Measurements from ENCODE around the gene CHRNA7. TPM values are rescaled to one million over a fixed set of nuclear protein-coding genes. Genes with fewer than 3 reads are reported as not detected.

CHRNA7 gene
- total and polyA plus RNA-seq, 5 donors from 2014 or later: 1.3 to 3.8 (median 1.4) TPM; not detected in 1

DNA sequence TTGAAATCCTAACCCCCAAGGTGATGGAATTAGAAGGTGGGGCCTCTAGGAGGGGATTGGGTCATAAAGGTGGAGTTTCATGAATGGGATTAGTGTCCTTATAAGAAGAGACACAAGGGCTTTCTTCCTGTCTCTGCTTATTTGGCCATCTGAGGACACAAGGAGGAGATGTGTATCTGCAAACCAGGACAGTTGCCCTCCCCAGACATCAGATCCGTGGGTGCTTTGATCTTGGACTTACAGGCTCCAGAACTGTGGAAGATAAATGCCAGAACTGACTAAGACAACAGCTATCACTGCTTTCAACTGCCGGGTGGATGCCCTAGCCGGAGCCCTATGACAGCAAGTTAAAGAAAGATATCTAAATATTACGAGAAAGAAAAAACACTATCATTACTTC is 94.4 kb downstream of the CHRNA7 start:
- peaks cover 5% of the 10 kb centered on the region for H3K27me3 Mint-ChIP-seq
- no peaks in the 10 kb centered on the region for H3K9me3 Mint-ChIP-seq
- H3K36me3 Mint-ChIP-seq: no peaks in the 10 kb centered on the region
- Histone ChIP-seq H3K4me1 (ENCODE audit: control insufficient read depth, insufficient read depth, low read length, poor library complexity, severe bottlenecking) (no peaks in the 10 kb centered on the region), H3K36me3 (ENCODE audit: control insufficient read depth, insufficient read depth, low read length) (no peaks in the 10 kb centered on the region), H3K27me3 (ENCODE audit: control insufficient read depth, insufficient read depth, low read length) (no peaks in the 10 kb centered on the region), H3K27ac (ENCODE audit: insufficient read depth, low read length, poor library complexity, severe bottlenecking) (no peak overlapping the region), H3K4me3 (ENCODE audit: low read depth, low read length) (no peak overlapping the region), H3K9me3 (ENCODE audit: control insufficient read depth in 2 of 2, low read length in 2 of 2) (no peaks in the 10 kb centered on the region)
- H3K4me3 Mint-ChIP-seq: no peak overlapping the region
- DNase-seq (no peak), ATAC-seq (ENCODE audit: low read depth in 2 of 2) (no peak)
- H3K27ac Mint-ChIP-seq: no peak overlapping the region
- no peaks in the 10 kb centered on the region for H3K4me1 Mint-ChIP-seq

DNA sequence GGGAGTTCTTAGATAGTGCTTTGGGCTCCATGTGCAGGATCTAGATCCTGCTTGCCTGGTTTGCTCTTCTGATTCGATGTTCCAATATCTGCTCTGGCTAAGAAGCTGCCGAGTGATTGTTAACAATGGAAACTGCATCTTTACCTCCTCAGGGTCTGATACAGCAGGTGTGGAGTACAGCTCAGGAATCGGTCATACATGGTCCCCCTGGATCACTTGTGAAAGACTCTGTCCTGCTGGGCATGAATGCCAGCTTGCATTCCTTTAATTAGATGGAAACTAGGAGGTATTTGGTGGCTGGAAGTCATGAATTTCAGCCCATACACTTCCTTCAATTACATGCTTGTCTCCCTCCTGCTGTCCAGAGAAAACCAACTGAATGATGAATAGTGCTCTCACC is 95.3 kb downstream of the CHRNA7 start:
- Histone ChIP-seq H3K27me3 (ENCODE audit: control insufficient read depth, insufficient read depth, low read length) (no peaks in the 10 kb centered on the region), H3K9me3 (ENCODE audit: control insufficient read depth in 2 of 2, low read length in 2 of 2) (no peaks in the 10 kb centered on the region), H3K27ac (ENCODE audit: insufficient read depth, low read length, poor library complexity, severe bottlenecking) (no peak overlapping the region), H3K4me1 (ENCODE audit: control insufficient read depth, insufficient read depth, low read length, poor library complexity, severe bottlenecking) (no peaks in the 10 kb centered on the region), H3K4me3 (ENCODE audit: low read depth, low read length) (no peak overlapping the region), H3K36me3 (ENCODE audit: control insufficient read depth, insufficient read depth, low read length) (no peaks in the 10 kb centered on the region)
- no peaks in the 10 kb centered on the region for H3K4me1 Mint-ChIP-seq
- H3K27me3 Mint-ChIP-seq: peaks cover 5% of the 10 kb centered on the region
- H3K27ac Mint-ChIP-seq: no peak overlapping the region
- ATAC-seq (ENCODE audit: low read depth in 2 of 2) (no peak), DNase-seq (no peak)
- peaks cover 0 to 3% (median 0%) of the 10 kb centered on the region in 7 donors for H3K9me3 Mint-ChIP-seq
- H3K36me3 Mint-ChIP-seq: no peaks in the 10 kb centered on the region
- H3K4me3 Mint-ChIP-seq: no peak overlapping the region

- no peaks in the 10 kb centered on the region for H3K36me3 Mint-ChIP-seq
- ATAC-seq (ENCODE audit: low read depth in 2 of 2): no peak
- H3K9me3 Mint-ChIP-seq: peaks cover 0 to 3% (median 0%) of the 10 kb centered on the region in 7 donors
- H3K4me1 Mint-ChIP-seq: no peaks in the 10 kb centered on the region
- no peak overlapping the region for H3K27ac ChIP-seq (ENCODE audit: insufficient read depth, low read length, poor library complexity, severe bottlenecking)
- no peaks in the 10 kb centered on the region for H3K27me3 Mint-ChIP-seq
- no peak for DNase-seq
- no peak overlapping the region for H3K4me3 ChIP-seq (ENCODE audit: low read depth, low read length)
- no peaks in the 10 kb centered on the region for H3K9me3 ChIP-seq (ENCODE audit: control insufficient read depth in 2 of 2, low read length in 2 of 2)
- no peaks in the 10 kb centered on the region for H3K27me3 ChIP-seq (ENCODE audit: control insufficient read depth, insufficient read depth, low read length)
- H3K4me1 ChIP-seq (ENCODE audit: control insufficient read depth, insufficient read depth, low read length, poor library complexity, severe bottlenecking): no peaks in the 10 kb centered on the region
- no peak overlapping the region for H3K4me3 Mint-ChIP-seq
- H3K27ac Mint-ChIP-seq: no peak overlapping the region
- no peaks in the 10 kb centered on the region for H3K36me3 ChIP-seq (ENCODE audit: control insufficient read depth, insufficient read depth, low read length)
These were observed 99.5 kb downstream of the CHRNA7 start for GRCh38 chr15:32129815-32130214.

GRCh38 chr15:32130823-32131222 is 100.5 kb downstream of the CHRNA7 start:
- Histone ChIP-seq H3K27ac (ENCODE audit: insufficient read depth, low read length, poor library complexity, severe bottlenecking) (no peak overlapping the region), H3K4me3 (ENCODE audit: low read depth, low read length) (no peak overlapping the region), H3K36me3 (ENCODE audit: control insufficient read depth, insufficient read depth, low read length) (no peaks in the 10 kb centered on the region), H3K27me3 (ENCODE audit: control insufficient read depth, insufficient read depth, low read length) (no peaks in the 10 kb centered on the region), H3K9me3 (ENCODE audit: control insufficient read depth in 2 of 2, low read length in 2 of 2) (no peaks in the 10 kb centered on the region), H3K4me1 (ENCODE audit: control insufficient read depth, insufficient read depth, low read length, poor library complexity, severe bottlenecking) (no peaks in the 10 kb centered on the region)
- H3K36me3 Mint-ChIP-seq: no peaks in the 10 kb centered on the region
- H3K27ac Mint-ChIP-seq: no peak overlapping the region
- no peaks in the 10 kb centered on the region for H3K27me3 Mint-ChIP-seq
- DNase-seq (no peak), ATAC-seq (ENCODE audit: low read depth in 2 of 2) (no peak)
- no peaks in the 10 kb centered on the region for H3K4me1 Mint-ChIP-seq
- H3K9me3 Mint-ChIP-seq: peaks cover 0 to 3% (median 0%) of the 10 kb centered on the region in 7 donors
- H3K4me3 Mint-ChIP-seq: no peak overlapping the region

DNA sequence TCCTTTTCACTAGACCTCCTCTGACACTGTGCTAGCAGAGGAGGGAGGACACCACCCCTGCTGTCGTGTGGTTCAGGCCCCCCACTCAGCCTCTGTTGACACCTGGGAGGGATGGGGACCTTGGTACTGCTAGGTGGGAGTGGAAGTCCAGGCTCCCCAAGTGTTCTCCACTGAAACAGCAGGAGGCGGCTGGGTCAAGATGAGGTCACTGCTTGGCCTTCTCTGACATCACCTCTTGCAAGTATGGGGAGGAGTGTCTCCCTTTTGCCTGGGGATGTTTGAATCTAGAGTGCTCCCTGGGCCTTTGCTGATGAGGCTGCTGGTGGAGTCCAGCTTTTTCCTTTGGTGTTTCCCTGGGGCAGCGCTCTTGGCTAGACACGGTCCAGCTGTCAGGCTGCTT is 101.5 kb downstream of the CHRNA7 start:
- H3K27ac Mint-ChIP-seq: no peak overlapping the region
- Histone ChIP-seq H3K4me3 (ENCODE audit: low read depth, low read length) (no peak overlapping the region), H3K9me3 (ENCODE audit: control insufficient read depth in 2 of 2, low read length in 2 of 2) (no peaks in the 10 kb centered on the region), H3K4me1 (ENCODE audit: control insufficient read depth, insufficient read depth, low read length, poor library complexity, severe bottlenecking) (no peaks in the 10 kb centered on the region), H3K36me3 (ENCODE audit: control insufficient read depth, insufficient read depth, low read length) (no peaks in the 10 kb centered on the region), H3K27ac (ENCODE audit: insufficient read depth, low read length, poor library complexity, severe bottlenecking) (no peak overlapping the region), H3K27me3 (ENCODE audit: control insufficient read depth, insufficient read depth, low read length) (no peaks in the 10 kb centered on the region)
- peaks cover 0 to 3% (median 0%) of the 10 kb centered on the region in 7 donors for H3K9me3 Mint-ChIP-seq
- H3K36me3 Mint-ChIP-seq: no peaks in the 10 kb centered on the region
- no peak overlapping the region for H3K4me3 Mint-ChIP-seq
- ATAC-seq (ENCODE audit: low read depth in 2 of 2) (no peak), DNase-seq (no peak)
- H3K27me3 Mint-ChIP-seq: no peaks in the 10 kb centered on the region
- no peaks in the 10 kb centered on the region for H3K4me1 Mint-ChIP-seq

DNA sequence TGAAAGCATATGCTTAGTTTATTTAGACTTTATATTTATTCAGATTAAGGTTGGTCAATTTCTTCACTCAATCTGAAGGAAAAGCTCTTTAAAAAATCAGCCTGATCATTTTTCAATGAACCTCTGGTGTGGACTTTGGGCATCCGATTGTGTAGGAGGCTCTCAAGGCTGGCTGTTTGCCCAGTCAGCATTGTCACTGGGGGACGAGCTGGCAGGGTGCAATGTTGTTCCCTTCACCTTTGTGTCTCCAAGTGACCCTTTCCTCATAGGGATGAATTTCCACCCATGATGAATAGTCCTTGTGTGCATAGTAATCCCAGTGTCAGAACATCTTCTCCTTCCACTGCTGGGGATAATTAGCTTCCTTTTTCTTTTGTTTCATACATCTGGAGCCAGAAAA is 102.5 kb downstream of the CHRNA7 start:
- Mint-ChIP-seq H3K27me3 (no peaks in the 10 kb centered on the region), H3K9me3 (peaks cover 0 to 3% (median 0%) of the 10 kb centered on the region in 7 donors), H3K4me1 (no peaks in the 10 kb centered on the region), H3K4me3 (no peak overlapping the region), H3K36me3 (no peaks in the 10 kb centered on the region), H3K27ac (no peak overlapping the region)
- Histone ChIP-seq H3K36me3 (ENCODE audit: control insufficient read depth, insufficient read depth, low read length) (no peaks in the 10 kb centered on the region), H3K27me3 (ENCODE audit: control insufficient read depth, insufficient read depth, low read length) (no peaks in the 10 kb centered on the region), H3K9me3 (ENCODE audit: control insufficient read depth in 2 of 2, low read length in 2 of 2) (no peaks in the 10 kb centered on the region), H3K27ac (ENCODE audit: insufficient read depth, low read length, poor library complexity, severe bottlenecking) (no peak overlapping the region), H3K4me3 (ENCODE audit: low read depth, low read length) (no peak overlapping the region), H3K4me1 (ENCODE audit: control insufficient read depth, insufficient read depth, low read length, poor library complexity, severe bottlenecking) (no peaks in the 10 kb centered on the region)
- ATAC-seq (ENCODE audit: low read depth in 2 of 2): no peak
- DNase-seq: no peak

- H3K4me3 Mint-ChIP-seq: no peak overlapping the region
- H3K27me3 Mint-ChIP-seq: no peaks in the 10 kb centered on the region
- H3K4me1 ChIP-seq (ENCODE audit: control insufficient read depth, insufficient read depth, low read length, poor library complexity, severe bottlenecking): no peaks in the 10 kb centered on the region
- no peaks in the 10 kb centered on the region for H3K9me3 ChIP-seq (ENCODE audit: control insufficient read depth in 2 of 2, low read length in 2 of 2)
- H3K27ac Mint-ChIP-seq: no peak overlapping the region
- H3K9me3 Mint-ChIP-seq: peaks cover 0 to 3% (median 0%) of the 10 kb centered on the region in 7 donors
- ATAC-seq (ENCODE audit: low read depth in 2 of 2) (no peak), DNase-seq (no peak)
- no peaks in the 10 kb centered on the region for H3K36me3 ChIP-seq (ENCODE audit: control insufficient read depth, insufficient read depth, low read length)
- no peak overlapping the region for H3K27ac ChIP-seq (ENCODE audit: insufficient read depth, low read length, poor library complexity, severe bottlenecking)
- no peaks in the 10 kb centered on the region for H3K27me3 ChIP-seq (ENCODE audit: control insufficient read depth, insufficient read depth, low read length)
- H3K36me3 Mint-ChIP-seq: no peaks in the 10 kb centered on the region
- H3K4me1 Mint-ChIP-seq: no peaks in the 10 kb centered on the region
- no peak overlapping the region for H3K4me3 ChIP-seq (ENCODE audit: low read depth, low read length)
These were observed 104.5 kb downstream of the CHRNA7 start for GRCh38 chr15:32134842-32135241.

DNA sequence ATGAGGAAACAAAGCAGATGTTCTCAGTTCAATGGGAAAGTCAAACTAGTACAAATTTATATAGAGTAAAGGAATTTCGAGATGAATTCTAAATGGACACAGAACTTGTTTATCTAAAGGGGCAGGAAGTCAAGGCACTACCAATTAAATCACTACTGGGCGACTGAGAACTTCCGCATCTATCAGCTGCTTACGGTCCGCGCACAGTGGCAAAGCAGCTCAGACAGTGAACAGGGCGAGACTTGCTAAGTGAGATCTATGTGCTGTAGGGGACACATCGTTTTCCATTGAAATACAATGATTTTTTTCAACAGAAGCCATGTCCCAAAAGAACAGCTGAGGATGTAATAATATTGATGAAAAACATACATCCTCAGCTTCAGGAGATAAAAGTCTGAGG is 105.0 kb downstream of the CHRNA7 start:
- no peaks in the 10 kb centered on the region for H3K9me3 ChIP-seq (ENCODE audit: control insufficient read depth in 2 of 2, low read length in 2 of 2)
- Mint-ChIP-seq H3K36me3 (no peaks in the 10 kb centered on the region), H3K27me3 (no peaks in the 10 kb centered on the region), H3K4me3 (no peak overlapping the region), H3K4me1 (no peaks in the 10 kb centered on the region), H3K27ac (no peak overlapping the region), H3K9me3 (no peaks in the 10 kb centered on the region)
- DNase-seq (no peak), ATAC-seq (ENCODE audit: low read depth in 2 of 2) (no peak)
- no peak overlapping the region for H3K4me3 ChIP-seq (ENCODE audit: low read depth, low read length)
- H3K27me3 ChIP-seq (ENCODE audit: control insufficient read depth, insufficient read depth, low read length): no peaks in the 10 kb centered on the region
- H3K36me3 ChIP-seq (ENCODE audit: control insufficient read depth, insufficient read depth, low read length): no peaks in the 10 kb centered on the region
- H3K27ac ChIP-seq (ENCODE audit: insufficient read depth, low read length, poor library complexity, severe bottlenecking): no peak overlapping the region
- no peaks in the 10 kb centered on the region for H3K4me1 ChIP-seq (ENCODE audit: control insufficient read depth, insufficient read depth, low read length, poor library complexity, severe bottlenecking)

All from CD4-positive, CD25-positive, alpha-beta regulatory T cell (primary cell).